HG02798 (cell line): ENCODE measurements around the gene PHGDH.
"Not testable (repeated sequence)": the region's sequence is repeated elsewhere in the genome, so short reads cannot be mapped to it uniquely, and the experiment has no call there.

Experiments used
- ATAC-seq: cut with Tn5 transposase; IDR thresholded peaks from one replicate; pipeline ENCODE4 v1.9.1; 2021; ENCODE audit warnings: mild to moderate bottlenecking; ENCODE audit not compliant: unreplicated experiment, poor library complexity

Gene PHGDH

DNA sequence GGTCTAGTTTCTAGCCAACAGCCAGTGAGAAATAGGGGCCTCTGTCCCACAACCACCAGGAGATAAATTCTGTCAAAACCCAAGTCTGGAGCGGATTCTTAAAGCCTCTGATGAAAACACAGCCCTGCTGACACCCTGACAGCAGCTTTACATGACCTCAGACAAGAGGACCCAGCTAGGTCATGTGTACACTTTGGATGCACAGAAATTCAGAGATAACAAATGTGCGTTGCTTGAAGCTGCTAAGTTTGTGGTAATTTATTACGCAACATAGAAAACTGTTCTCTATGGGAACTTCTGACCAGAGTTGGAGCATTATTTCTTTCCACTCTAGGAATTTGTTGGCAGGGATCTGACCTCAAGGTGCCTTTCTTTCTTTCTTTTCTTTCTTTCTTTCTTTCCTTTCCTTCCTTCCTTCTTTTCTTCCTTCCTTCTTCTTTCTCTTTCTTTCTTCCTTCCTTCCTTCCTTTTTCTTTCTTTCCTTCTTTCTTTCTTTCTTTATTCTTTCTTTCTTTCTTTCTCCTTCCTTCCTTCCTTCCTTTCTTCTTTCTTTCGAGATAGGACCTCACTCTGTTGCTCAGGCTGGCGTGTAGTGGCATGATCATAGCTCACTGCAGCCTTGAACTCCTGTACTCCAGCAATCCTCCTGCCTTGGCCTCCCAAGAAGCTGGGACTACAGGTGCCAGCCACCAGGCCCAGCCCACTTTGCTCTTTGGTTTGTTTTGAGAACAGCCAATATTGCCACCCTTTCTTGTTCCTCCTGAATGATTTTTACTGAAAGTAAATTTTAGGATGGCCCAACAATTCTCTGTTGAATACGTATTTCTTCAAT is 71.8 kb downstream of the PHGDH start:
- ATAC-seq, result no peak

DNA sequence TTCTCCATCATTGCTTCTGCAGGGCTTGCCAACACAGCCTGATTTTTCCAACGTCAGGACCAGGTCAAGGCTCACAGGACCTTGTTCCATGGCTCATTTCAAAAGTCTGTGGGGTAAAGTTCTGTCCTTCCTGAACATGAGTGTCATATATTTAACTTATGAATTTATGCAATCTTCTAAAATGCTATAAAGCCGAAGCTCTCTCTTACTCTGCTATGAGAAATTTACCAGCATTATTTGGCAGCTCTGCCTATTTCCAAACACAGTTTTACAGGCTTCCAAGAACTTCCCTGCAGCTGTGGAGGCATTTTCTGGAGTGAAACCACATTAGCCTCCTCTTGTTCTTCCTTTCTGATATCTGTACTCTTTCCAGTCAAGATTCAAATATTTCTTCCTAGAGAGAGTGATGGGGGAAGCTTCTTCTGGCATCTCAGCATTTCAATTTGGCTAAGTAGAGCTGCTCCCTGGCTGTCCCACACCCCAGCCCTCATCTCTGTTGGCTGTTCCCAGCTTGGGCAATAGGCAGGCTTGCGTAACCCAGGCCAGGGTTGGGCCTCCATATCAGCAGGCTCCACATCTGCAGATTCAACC is 72.6 kb downstream of the PHGDH start:
- ATAC-seq, result no peak

DNA sequence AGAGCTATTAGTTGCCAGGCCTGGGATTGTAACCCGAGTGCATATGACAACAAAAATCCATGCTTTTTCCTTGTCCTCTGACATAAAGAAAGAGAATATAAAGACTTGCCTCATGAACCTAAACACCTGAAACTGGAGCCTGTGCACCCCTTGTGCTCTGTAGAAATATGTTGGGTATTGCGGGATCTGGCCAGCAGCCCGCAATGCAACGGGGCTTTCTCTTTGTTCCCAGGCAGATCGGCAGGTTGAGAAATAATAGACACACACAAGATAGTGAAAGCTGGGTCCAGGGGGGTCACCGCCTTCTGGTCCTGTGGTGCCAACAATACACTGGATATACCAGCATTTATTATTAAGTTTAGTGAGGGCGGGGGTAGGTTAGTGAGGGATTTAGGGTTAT is 74.3 kb downstream of the PHGDH start:
- not testable (repeated sequence) for ATAC-seq

DNA sequence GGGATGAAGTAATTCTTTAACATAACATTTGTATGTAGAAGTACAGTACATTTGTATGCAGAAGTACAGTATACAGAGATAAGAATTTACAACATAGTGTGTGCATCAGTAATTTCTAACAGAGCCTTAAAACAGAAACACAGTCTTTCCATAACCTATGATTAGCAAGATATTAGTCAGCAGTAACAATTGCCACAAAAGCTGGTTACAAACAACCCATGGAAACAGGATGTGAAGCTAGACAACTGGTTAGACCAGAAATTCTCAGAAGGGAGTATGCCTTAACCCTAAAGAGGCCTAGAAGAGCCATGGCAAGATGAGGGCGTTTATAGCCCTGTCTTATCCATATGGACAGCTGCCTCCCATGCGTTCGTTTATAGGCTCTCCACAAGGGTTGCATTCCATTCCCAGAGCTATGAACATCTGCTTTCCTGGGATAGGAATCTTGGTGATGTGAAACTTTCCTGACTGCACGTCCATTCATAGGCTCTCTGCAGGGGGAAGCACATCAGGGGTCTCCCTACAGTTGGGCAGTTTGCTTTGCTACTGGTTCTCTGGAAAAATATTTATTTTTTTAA is 74.8 kb downstream of the PHGDH start:
- ATAC-seq, result not testable (repeated sequence)

DNA sequence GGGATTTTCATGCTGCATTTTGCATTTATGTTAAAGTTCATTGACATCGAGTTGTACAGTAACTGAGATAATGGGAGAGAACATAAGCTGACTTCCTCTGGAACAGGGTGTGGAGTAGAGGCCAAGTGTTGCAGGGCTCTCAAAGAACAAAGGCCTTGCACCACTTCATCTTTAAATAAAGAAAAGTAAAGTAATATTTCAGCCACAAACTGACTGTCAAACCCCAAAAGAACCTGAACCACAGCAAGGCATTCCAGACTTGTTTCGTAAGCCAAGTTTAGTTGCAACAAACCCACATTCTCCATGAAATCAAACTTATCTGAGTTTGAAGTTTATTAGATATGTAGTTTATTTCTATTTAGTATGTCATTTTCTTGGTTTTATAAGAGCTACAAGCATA is 76.0 kb downstream of the PHGDH start:
- ATAC-seq, result no peak

DNA sequence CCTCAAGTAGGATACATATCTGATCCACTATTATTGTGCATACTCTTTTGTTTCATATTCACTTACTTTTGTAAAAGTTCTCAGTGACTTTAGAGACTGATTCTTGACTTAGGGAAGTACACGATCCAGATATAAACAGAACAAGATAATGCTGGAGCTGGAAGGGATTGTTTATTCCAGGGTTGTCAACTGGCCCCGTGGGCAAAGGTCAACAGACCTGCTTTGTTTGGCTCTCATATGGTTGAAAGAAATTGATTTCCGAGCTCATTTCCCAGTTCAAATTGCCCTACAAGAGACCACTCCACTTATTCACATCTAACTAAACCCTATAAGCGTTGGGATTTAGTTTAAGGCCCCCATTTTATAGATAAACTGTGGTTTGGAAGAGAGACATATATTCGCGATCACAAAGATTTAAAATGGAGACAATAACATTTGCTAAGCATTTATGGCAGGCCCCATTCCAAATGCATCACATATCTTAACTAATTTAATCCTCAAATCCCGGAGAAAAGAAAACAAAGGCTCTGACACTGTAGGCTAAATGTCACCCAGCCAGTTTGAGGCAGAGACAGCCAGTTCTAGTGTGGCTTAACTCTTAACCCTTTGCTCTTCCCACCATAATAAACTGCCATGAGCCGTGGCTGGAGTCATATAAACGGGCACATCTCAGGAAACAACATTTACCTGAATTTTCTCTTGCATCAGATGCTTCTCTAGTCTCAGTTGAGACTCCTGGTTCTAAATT is 78.9 kb downstream of the PHGDH start:
- no peak for ATAC-seq

DNA sequence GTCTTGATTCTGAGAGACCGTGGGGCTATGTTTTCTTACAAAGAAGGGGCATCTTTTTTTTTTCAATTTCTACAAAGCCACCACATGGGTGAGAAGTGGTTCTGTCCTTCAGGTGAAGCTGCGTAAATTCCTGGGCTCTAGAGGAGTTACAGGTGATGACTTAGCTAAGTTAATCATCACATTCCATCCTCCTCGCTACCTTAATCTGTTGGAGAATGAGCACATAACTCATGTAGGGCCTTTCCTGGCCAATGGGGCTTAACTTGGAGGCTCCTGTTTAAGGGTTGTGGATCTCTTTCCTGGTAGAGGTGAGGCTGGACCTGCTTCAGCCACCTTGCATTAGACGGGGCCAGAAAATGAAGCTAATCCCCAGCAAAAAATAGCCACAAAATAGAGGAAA is 79.6 kb downstream of the PHGDH start:
- ATAC-seq, result no peak
